IMR-90 (cell line): ENCODE data around the gene DLX6. TPM values are rescaled to one million over a fixed set of nuclear protein-coding genes. Genes with fewer than 3 reads are reported as not detected.

ENCODE experiments used
- ATAC-seq: fragments of 200-7000 bp; cut with Tn5 transposase; 2 replicates; pipeline ENCODE4 v1.9.1; 2020; ENCODE audit warnings: low read depth, mild to moderate bottlenecking, moderate library complexity
- BruUV-seq: library from RNA; stranded (reverse); fragments of 400-500 nt; replicated peaks from 2 replicates; lab custom pipeline; 2021; lab: Mats Ljungman, UMichigan
- CTCF ChIA-PET: fragments of 300-600 bp; formaldehyde crosslinking; extraction: SDS; loops from one replicate; lab custom pipeline; 2021; ENCODE audit warnings: antibody characterized with exemption; lab: Yijun Ruan, JAX
- POLR2A ChIA-PET: fragments of 300-600 bp; sonication (Branson Sonifier 250); formaldehyde crosslinking; loops from one replicate; lab custom pipeline; 2022; ENCODE audit warnings: antibody characterized with exemption; ENCODE audit not compliant: unreplicated experiment; lab: Charles Lee
- DNase-seq: peaks from one replicate; pipeline ENCODE4 v3.0.0; 2013
- H2AFZ ChIP-seq: replicated peaks from 2 replicates; pipeline ENCODE3; 2013; ENCODE audit warnings: low read length, mild to moderate bottlenecking; ENCODE audit not compliant: poor library complexity
- H2AK5ac ChIP-seq: 2 replicates; pipeline ENCODE4 v1.6.1; 2013; ENCODE audit warnings: low read depth, low read length, inconsistent platforms
- H2AK9ac ChIP-seq: replicated peaks from 2 replicates; pipeline ENCODE3; 2013; ENCODE audit warnings: mild to moderate bottlenecking, low read depth, low read length, moderate library complexity; ENCODE audit not compliant: poor library complexity
- H2BK120ac ChIP-seq: 2 replicates; pipeline ENCODE4 v1.6.1; 2013; ENCODE audit warnings: low read depth, low read length, inconsistent platforms
- H2BK15ac ChIP-seq: 3 replicates; pipeline ENCODE4 v1.6.1; 2013; ENCODE audit warnings: low read depth, low read length, inconsistent platforms
- H2BK20ac ChIP-seq: 2 replicates; pipeline ENCODE4 v1.6.1; 2013; ENCODE audit warnings: low read depth, mild to moderate bottlenecking, inconsistent platforms, low read length, moderate library complexity
- H2BK5ac ChIP-seq: 2 replicates; pipeline ENCODE4 v1.6.1; 2013; ENCODE audit warnings: mild to moderate bottlenecking, low read depth, low read length, inconsistent platforms; ENCODE audit not compliant: poor library complexity, severe bottlenecking
- H3K14ac ChIP-seq: replicated peaks from 2 replicates; pipeline ENCODE4 v1.6.1; 2013; ENCODE audit warnings: low read depth, low read length, inconsistent platforms
- H3K18ac ChIP-seq: 2 replicates; pipeline ENCODE4 v1.6.1; 2013; ENCODE audit warnings: low read depth, low read length, control low read depth
- H3K23ac ChIP-seq: 2 replicates; pipeline ENCODE4 v1.6.1; 2013; ENCODE audit warnings: low read depth, low read length, inconsistent platforms
- H3K27ac ChIP-seq: 2 replicates; pipeline ENCODE4 v1.5.1; 2013; ENCODE audit warnings: mild to moderate bottlenecking, control low read depth, low read length; ENCODE audit not compliant: insufficient read depth
- H3K27me3 ChIP-seq: 2 replicates; pipeline ENCODE4 v1.6.1; 2013; ENCODE audit warnings: low read length; ENCODE audit not compliant: control insufficient read depth, insufficient read depth
- H3K36me3 ChIP-seq: 2 replicates; pipeline ENCODE4 v1.6.1; 2013; ENCODE audit warnings: low read length, mixed read lengths; ENCODE audit not compliant: control insufficient read depth, insufficient read depth
- H3K4ac ChIP-seq: 2 replicates; pipeline ENCODE4 v1.6.1; 2013; ENCODE audit warnings: low read depth, low read length, inconsistent platforms
- H3K4me1 ChIP-seq: 2 replicates; pipeline ENCODE4 v1.6.1; 2013; ENCODE audit warnings: low read length, mixed read lengths; ENCODE audit not compliant: control insufficient read depth, insufficient read depth
- H3K4me2 ChIP-seq: 2 replicates; pipeline ENCODE4 v1.6.1; 2013; ENCODE audit warnings: low read depth, mild to moderate bottlenecking, control low read depth, low read length, moderate library complexity
- H3K4me3 ChIP-seq: 2 replicates; pipeline ENCODE4 v1.5.1; 2013; ENCODE audit warnings: low read depth, mild to moderate bottlenecking, control low read depth, low read length, moderate library complexity; ENCODE audit not compliant: insufficient read depth
- H3K56ac ChIP-seq: 2 replicates; pipeline ENCODE4 v1.6.1; 2013; ENCODE audit warnings: low read length, inconsistent platforms; ENCODE audit not compliant: insufficient read depth; ENCODE audit errors: extremely low read depth
- H3K79me1 ChIP-seq, 2 experiments: 2 replicates each; pipeline ENCODE4 v1.6.1; 2013; ENCODE audit warnings: low read length in 2 of 2, inconsistent platforms in 1 of 2, low read depth in 1 of 2
- H3K9ac ChIP-seq: 2 replicates; pipeline ENCODE4 v1.6.1; 2013; ENCODE audit warnings: low read depth, low read length, control low read depth
- H3K9me1 ChIP-seq: 2 replicates; pipeline ENCODE4 v1.6.1; 2013; ENCODE audit warnings: low read length, inconsistent platforms; ENCODE audit not compliant: insufficient read depth
- H3K9me3 ChIP-seq: 2 replicates; pipeline ENCODE4 v1.6.1; 2013; ENCODE audit warnings: low read length; ENCODE audit not compliant: control insufficient read depth, insufficient read depth
- H4K20me1 ChIP-seq: 2 replicates; pipeline ENCODE4 v1.6.1; 2013; ENCODE audit warnings: low read length, inconsistent platforms; ENCODE audit not compliant: insufficient read depth
- H4K5ac ChIP-seq: 2 replicates; pipeline ENCODE4 v1.6.1; 2013; ENCODE audit warnings: mild to moderate bottlenecking, low read depth, low read length, control low read depth
- H4K8ac ChIP-seq, 2 experiments: 2 replicates each; pipeline ENCODE4 v1.6.1; 2013; ENCODE audit warnings: low read depth in 2 of 2, low read length in 2 of 2, control low read depth in 1 of 2, inconsistent platforms in 1 of 2
- H4K91ac ChIP-seq: 2 replicates; pipeline ENCODE4 v1.6.1; 2013; ENCODE audit warnings: low read depth, low read length, inconsistent platforms; ENCODE audit not compliant: insufficient read depth
- BHLHE40 ChIP-seq: fragments of 150-350 bp; IDR thresholded peaks from 2 replicates; pipeline ENCODE4 v1.6.1; 2016; ENCODE audit warnings: mild to moderate bottlenecking, low read depth, low read length
- CTCF ChIP-seq: conservative IDR thresholded peaks from 2 replicates; pipeline ENCODE4 v1.5.1; 2012; ENCODE audit warnings: mild to moderate bottlenecking, low read depth, low read length, improper control_type of control experiment
- FOS ChIP-seq: fragments of 150-350 bp; IDR thresholded peaks from 2 replicates; pipeline ENCODE4 v1.6.1; 2016; ENCODE audit warnings: low read depth, low read length
- NFE2L2 ChIP-seq: fragments of 150-350 bp; IDR thresholded peaks from 2 replicates; pipeline ENCODE4 v1.6.1; 2016; ENCODE audit warnings: low read depth, mild to moderate bottlenecking, low read length
- POLR2A ChIP-seq: IDR thresholded peaks from 2 replicates; pipeline ENCODE4 v1.6.1; 2012; ENCODE audit warnings: mild to moderate bottlenecking, low read depth, low read length
- RAD21 ChIP-seq: IDR thresholded peaks from 2 replicates; pipeline ENCODE4 v1.6.1; 2012; ENCODE audit warnings: low read length, improper control_type of control experiment
- RFX5 ChIP-seq: IDR thresholded peaks from 2 replicates; pipeline ENCODE4 v1.8.0; 2012; ENCODE audit warnings: low read depth, mild to moderate bottlenecking, low read length, moderate library complexity
- USF2 ChIP-seq: fragments of 150-350 bp; IDR thresholded peaks from 2 replicates; pipeline ENCODE4 v1.6.1; 2017; ENCODE audit warnings: mild to moderate bottlenecking, antibody characterized with exemption, low read length, low read depth
- WGBS, 2 experiments: methylation state at CpG; one replicate each; pipeline versions ENCODE4 v1.1.5 to v1.1.7; 2013; ENCODE audit warnings: missing lambda C conversion rate in 2 of 2; ENCODE audit not compliant: insufficient read length in 1 of 2; ENCODE audit errors: extremely low coverage in 2 of 2; 5-methylcytosine and 5-hydroxymethylcytosine counted together
- dilution Hi-C: fragments of 300-500 bp; cut with HindIII; formaldehyde crosslinking; loops from one replicate; pipeline ENCODE4 v1.14.3; 2018; ENCODE audit warnings: low sequenced_read_pairs; ENCODE audit not compliant: unreplicated experiment
- in situ Hi-C: fragments of 300-500 bp; cut with MboI; formaldehyde crosslinking; loops from 3 replicates; pipeline ENCODE4 v1.14.3; 2019; ENCODE audit warnings: low sequenced_read_pairs, inconsistent platforms, mixed read lengths
- intact Hi-C: fragments of 100-400 bp; cut with micrococcal nuclease; formaldehyde crosslinking; loops from 2 replicates; pipeline ENCODE4 v1.10.0; 2022
- polyA plus RNA-seq, 3 experiments: library from polyadenylated mRNA; depleted of rRNA; stranded (reverse); fragments of >200 nt; gene quantifications; 2 replicates each; pipeline ENCODE4 v1.2.3, GENCODE V29; 2012; ENCODE audit warnings: low replicate concordance in 1 of 3
- total RNA-seq: library from RNA; depleted of rRNA; stranded (reverse); fragments of >200 nt; gene quantifications from 2 replicates; pipeline ENCODE4 v1.2.3, GENCODE V29; 2012
- TF ChIP-seq, protein P1 (sequence below): fragments of 150-350 bp; IDR thresholded peaks from 2 replicates; pipeline ENCODE4 v1.6.1; 2016; ENCODE audit warnings: low read depth, mild to moderate bottlenecking, low read length, moderate library complexity, borderline replicate concordance

Gene DLX6
- total and polyA plus RNA-seq, 2 of the 4 experiments (the other 2 are of a cell fraction) = not detected

- no peak for ATAC-seq
- ChIA-PET CTCF (no interaction called here), POLR2A (no interaction called here)
These were observed 31.4 kb upstream of the DLX6 start for GRCh38 chr7:96973986-96974385.

More at GRCh38 chr7:96973986-96974385, 31.4 kb upstream of the DLX6 start:
- Histone ChIP-seq H4K20me1 (no peaks in the 10 kb centered on the region), H4K5ac (no peak overlapping the region), H3K4me1 (no peaks in the 10 kb centered on the region), H2AFZ (no peak overlapping the region), H3K27ac (no peak overlapping the region), H3K79me1 (no peaks in the 10 kb centered on the region), H2BK120ac (no peak overlapping the region), H4K8ac (no peak overlapping the region), H2AK9ac (no peak overlapping the region), H3K4me2 (no peak overlapping the region), H3K18ac (no peak overlapping the region), H3K9me1 (no peaks in the 10 kb centered on the region), H3K23ac (no peak overlapping the region), H3K9me3 (no peaks in the 10 kb centered on the region), H3K9ac (no peak overlapping the region), H2AK5ac (no peak overlapping the region), H3K14ac (no peak overlapping the region), H3K56ac (no peak overlapping the region), H3K4ac (no peak overlapping the region), H2BK20ac (no peak overlapping the region), H4K91ac (no peak overlapping the region), H2BK15ac (no peak overlapping the region), H2BK5ac (no peak overlapping the region), H3K27me3 (no peaks in the 10 kb centered on the region), H3K4me3 (no peak overlapping the region), H3K36me3 (no peaks in the 10 kb centered on the region)
- in situ Hi-C loops = no loop called here
- dilution Hi-C loops = no loop called here
- TF ChIP-seq RAD21 (no peak), FOS (no peak), RFX5 (no peak), CTCF (no peak), POLR2A (no peak), NFE2L2 (no peak), USF2 (no peak), BHLHE40 (no peak)
- TF ChIP-seq, protein P1, sequence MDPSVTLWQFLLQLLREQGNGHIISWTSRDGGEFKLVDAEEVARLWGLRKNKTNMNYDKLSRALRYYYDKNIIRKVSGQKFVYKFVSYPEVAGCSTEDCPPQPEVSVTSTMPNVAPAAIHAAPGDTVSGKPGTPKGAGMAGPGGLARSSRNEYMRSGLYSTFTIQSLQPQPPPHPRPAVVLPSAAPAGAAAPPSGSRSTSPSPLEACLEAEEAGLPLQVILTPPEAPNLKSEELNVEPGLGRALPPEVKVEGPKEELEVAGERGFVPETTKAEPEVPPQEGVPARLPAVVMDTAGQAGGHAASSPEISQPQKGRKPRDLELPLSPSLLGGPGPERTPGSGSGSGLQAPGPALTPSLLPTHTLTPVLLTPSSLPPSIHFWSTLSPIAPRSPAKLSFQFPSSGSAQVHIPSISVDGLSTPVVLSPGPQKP = no peak
- no TSS peak for BruUV-seq
- intact Hi-C loops = no loop called here
- DNase-seq = peak; percentile 21
- WGBS, 2 experiments = no CpG with 5 or more reads among the region's 2 CpGs
